Glomerular visceral epithelial cell (primary cell): ENCODE measurements around the gene SLC25A13.
"Not testable (repeated sequence)": the region's sequence is repeated elsewhere in the genome, so short reads cannot be mapped to it uniquely, and the experiment has no call there.

ENCODE experiments used
- DNase-seq: peaks from one replicate; pipeline ENCODE4 v3.0.0-alpha.2; 2016; ENCODE audit errors: extremely low spot score

Gene SLC25A13

DNA sequence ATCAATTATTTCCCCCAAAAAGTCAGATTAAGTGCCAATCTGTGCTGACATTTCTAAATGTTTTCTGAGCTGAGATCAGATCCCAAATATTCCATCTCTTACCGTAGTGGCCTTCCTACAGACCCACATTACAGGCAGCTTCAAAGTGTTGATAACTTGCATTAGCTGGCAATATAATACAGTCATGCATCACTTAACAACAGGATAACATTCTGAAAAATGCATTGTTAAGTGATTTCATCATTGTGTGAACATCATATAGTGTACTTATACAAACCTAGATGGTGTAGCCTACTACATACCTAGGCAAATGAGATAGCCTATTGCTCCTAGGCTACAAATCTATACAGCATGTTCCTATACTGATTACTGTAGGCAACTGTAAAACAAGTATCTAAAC is 22.4 kb downstream of the SLC25A13 start:
- peak; percentile 50 for DNase-seq

DNA sequence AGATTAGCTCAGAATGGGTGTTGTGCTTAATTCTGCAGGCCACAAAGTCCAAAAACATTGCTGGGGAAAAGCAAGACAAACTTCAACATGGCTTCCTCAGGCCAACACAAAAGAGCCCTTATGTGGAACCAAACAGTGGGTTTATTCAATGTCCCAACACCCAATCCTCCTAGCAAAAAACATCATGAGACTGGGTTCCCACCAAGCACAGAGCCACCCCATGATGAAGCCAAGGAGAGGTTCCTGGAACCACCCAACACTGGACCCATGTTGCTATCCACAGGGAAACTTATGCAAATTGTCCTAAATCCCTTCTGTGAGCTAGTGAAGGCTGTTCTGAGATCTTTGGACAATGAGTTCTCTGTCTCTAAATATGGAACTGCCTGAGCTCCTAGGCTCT is 24.0 kb downstream of the SLC25A13 start:
- no peak for DNase-seq

DNA sequence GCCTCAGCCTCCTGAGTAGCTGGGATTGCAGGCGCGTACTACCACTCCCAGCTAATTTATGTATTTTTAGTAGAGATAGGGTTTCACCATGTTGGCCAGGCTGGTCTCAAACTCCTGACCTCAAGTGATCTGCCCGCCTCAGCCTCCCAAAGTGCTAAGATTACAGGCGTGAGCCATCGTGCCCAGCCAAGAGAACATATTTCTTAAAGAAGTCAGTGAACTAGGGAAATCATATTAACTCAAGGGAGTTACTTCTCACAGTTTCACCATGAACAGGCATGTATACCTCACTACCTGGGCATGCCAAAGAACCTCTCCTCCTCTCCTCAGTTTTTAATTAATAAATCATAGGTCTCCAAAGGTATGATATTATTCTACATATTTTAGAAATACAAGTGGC is 24.5 kb downstream of the SLC25A13 start:
- not testable (repeated sequence) for DNase-seq

DNA sequence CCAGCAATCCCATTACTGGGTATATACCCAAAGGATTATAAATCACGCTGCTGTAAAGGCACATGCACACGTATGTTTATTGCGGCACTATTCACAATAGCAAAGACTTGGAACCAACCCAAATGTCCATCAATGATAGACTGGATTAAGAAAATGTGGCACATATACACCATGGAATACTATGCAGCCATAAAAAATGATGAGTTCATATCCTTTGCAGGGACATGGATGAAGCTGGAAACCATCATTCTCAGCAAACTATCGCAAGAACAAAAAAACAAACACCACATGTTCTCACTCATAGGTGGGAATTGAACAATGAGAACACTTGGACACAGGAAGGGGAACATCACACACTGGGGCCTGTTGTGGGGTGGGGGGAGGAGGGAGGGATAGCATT is 28.0 kb downstream of the SLC25A13 start:
- not testable (repeated sequence) for DNase-seq

DNA sequence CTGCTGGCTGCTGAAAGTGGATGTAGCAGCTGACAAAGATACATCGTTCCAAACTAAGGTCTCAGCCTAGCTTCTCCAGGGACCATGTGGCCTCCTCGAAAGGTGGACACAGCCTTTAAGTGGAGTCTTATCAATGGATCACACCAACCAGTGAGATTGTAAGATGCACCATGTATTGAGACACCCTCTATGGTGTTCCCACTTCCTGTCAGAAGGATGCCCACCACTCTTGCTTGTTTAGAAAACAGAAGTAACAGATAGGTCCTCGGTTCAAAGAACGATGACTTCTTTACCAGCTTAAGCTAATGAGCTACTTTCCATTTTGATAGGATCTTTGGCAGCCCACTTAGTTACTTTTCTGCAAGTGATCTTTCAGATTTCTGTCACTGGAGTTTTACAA is 34.3 kb downstream of the SLC25A13 start:
- DNase-seq, result no peak

DNA sequence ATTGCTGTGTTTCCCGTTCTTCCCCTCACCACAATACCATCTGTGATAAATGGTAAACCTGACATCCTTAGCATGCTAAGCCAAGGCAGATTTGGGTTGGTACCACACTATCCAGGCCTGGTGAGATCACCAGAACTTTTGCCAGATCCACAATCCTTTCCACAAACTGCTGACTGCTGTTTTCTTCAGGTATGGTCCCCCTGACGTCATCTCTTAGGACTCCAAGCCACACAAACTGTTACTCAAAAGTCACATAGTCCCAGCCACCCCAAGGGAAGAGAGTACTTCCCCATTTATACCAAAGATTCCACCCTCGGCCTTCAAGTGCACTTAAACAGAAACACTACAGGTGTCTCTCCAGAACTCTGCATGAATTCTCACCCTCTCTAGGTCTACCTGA is 34.8 kb downstream of the SLC25A13 start:
- no peak for DNase-seq

DNA sequence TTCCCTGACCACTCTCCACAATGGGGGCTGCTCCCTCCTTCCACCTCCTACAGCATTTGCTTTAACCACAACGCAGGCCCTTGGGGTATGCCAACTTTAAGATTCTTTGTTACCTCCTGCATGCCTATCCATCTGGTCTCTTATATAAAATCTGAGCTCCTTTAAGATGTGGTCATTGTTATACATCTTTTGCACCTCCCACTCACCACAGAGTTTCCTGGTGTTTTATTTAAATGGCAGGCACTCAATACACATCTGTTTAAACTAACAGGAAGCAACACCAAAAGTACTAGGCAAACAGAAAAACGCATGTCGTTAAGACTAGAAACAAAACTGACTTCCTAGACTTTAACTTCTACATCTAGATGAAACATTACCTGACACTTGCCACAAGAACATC is 36.3 kb downstream of the SLC25A13 start:
- DNase-seq, result no peak

DNA sequence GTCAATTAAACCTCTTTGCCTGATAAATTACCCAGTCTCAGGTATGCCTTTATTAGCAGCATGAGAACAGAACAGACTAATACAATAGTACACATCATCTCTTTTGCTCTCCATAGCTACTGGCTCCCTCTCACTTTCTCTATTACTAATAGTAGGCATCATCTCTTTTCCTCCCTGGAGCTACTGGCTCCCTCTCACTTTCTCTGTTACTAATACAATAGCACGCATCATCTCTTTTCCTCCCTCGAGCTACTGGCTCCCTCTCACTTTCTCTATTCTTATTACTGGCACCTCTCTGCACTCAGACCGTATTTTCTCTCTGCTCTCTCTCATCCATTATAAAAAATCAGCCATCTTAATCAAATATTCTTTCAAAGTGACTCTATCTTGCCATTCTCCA is 37.1 kb downstream of the SLC25A13 start:
- no peak for DNase-seq

DNA sequence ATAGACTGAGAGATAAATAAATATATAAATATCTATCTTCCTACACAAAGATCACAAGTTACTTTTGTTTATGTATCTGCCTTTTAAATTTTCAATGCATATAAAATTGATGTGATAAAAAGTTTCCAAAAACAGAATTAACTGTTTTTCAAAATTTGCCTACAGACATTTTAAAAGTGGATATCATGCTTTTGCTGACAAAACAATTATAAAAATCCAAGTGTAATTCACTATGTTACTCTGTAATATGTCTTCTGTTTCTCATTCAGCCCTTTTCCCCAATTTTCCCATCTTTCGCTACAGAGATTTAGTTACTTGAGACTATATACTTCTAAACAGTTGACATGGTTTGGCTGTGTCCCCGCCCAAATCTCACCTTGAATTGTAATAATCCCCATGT is 37.7 kb downstream of the SLC25A13 start:
- DNase-seq, result no peak

DNA sequence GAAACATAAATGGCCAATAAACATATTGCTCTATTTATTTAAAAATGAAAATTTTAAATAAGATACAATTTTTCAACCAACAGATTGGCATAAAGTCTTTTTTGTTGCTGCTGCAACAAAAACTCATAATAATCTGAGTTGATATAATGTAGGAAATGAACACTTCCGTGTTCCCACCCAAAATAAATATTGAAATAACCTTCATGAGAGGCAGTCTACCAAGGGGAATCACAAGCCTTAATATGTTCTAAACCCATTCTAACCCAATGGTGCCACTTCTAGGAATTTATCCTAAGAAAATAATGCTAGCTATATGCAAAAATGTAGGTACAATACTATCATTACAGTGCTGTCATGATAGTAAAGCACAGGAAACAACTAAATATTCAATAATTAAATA is 39.1 kb downstream of the SLC25A13 start:
- DNase-seq, result no peak

DNA sequence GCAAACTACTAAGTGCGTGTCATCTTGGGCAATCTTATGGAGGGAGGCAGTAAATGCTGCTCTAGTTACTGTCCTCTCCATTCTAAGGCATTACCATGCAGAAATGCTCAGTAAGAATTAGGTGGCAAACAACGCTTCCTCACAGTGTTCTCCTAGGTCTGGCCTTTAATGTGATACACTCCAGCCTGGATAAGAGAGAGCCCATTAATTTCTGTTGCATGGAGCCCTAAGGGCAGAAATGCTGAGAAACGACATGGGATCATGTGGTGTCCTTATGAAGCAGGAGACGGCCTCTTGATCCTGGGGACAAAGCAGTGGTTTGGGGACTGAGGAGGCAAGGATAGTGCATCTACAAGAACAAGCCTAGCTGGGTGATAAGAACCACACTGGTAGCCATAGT is 44.0 kb downstream of the SLC25A13 start:
- no peak for DNase-seq

DNA sequence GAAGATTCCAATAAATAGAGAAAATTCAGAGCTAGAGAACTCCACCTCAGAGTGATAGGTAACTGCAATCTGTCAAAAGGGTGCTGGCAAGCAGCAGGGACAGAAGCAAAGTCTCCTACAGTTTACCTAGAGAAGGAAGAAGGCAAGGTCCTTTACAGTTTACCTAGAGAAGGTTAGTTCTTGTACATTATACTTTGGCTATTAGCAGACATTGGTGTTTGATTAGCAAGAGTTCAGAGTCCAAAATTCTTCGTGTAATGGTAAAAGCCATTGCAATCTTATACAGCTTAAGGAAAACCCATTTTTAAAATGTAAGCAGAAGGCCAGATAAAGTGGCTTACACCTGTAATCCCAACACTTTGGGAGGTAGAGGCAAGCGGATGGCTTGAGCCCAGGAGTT is 45.9 kb downstream of the SLC25A13 start:
- no peak for DNase-seq

DNA sequence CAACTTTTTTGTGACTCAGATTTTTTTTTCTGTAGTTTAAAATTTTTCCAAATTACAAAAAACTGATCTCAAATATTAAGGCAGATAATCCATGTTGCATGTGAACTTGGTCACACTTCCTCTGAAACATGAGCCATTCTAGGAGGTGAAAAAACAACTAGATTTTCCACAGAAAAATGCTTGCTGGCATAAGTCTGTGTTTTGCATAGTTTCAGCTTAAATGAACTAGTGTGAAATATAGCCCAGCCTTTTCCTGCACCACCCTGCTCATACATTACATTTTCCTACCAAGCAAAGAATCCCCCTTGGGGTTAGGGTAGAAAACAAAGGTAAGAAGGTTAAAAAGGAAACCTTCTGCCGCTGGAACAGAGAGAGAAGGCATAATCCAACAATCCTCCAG is 48.2 kb downstream of the SLC25A13 start:
- DNase-seq, result no peak

DNA sequence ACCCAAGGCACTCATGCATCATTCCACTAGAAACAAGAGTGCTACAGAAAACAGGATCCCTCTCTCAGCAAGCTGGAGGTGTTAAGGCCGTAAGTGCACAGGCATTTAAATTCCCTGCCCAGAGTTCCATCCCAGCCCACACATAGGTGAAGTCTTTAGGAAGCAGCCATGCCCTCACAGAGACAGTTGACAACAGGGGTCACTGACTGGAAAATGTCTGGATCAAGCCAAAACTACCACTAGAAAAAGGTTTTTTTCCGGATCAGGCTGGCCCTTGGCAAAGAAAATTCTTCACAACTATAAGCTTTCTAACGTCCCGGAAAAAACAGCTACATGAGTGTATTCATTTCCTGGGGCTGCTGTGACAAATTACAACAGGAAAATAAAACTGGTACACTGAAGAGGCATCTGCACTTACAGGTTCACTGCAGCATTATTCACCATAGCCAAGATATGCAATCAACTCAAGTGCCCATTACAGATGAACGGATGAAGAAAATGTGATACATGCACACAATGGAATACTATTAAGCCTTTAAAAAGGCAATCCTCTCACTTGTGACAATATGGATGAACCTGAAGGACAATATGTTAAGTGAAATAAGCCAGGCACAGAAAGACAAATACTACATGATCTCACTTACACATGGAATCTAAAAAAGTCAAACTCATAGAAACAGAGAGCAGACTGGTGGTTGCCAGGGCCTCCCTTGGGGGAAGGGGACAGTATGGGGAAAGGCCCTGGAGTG is 52.5 kb downstream of the SLC25A13 start:
- no peak for DNase-seq

DNA sequence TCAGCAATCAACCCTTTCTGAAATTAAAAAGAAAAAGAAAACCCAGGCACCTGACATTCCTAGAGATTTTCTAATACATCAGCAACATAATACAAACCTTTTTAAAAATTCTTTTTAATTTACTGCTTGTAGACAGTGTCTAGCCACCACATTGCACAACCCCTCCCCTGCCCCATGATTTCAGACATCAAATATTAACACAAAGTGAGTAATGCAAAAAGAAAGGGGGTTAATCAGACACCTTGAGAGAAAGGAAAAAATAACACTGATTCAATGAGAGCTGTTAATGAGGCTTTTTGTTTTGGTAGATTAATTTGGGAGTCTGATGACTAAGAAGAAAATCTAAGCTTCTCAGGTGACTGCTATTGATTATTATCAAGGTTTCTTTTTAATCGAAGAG is 55.3 kb downstream of the SLC25A13 start:
- peak; percentile 13 for DNase-seq

DNA sequence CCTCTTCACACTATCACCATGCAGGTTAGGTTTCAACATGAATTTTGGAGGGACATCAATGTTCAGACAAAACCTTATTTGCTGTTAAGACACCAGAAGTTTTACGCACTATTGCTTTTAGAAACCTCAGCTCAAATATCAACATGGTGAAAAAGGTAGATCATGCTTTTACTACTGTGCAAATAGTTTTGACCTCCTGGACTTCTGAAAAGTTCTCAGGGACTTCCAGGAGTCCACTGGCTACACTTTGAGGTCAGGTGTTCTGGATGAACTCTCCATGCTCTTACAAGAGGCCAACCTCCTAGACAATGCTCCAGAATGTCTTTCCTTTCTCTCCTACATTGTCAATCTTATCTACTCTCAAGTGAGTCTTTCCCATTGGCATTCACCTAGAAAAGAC is 55.9 kb downstream of the SLC25A13 start:
- no peak for DNase-seq

DNA sequence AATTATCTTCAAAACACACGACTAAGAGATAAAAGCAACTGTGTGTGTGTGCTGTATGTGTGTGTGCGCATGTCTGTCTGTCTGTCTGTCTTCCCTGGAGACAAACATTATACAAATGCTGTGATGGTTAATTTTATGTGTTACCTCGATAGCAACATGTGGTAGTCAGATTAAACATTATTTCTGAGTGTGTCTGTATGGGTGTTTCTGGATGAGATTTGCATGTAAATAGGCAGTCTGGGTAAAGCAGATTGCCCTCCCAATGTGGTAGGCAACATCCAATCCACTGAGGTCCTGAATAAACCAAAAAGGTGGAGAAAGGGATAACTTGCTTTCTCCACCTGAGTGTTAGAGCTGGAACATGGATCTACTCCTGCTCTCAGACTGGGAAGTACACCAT is 67.9 kb downstream of the SLC25A13 start:
- no peak for DNase-seq

DNA sequence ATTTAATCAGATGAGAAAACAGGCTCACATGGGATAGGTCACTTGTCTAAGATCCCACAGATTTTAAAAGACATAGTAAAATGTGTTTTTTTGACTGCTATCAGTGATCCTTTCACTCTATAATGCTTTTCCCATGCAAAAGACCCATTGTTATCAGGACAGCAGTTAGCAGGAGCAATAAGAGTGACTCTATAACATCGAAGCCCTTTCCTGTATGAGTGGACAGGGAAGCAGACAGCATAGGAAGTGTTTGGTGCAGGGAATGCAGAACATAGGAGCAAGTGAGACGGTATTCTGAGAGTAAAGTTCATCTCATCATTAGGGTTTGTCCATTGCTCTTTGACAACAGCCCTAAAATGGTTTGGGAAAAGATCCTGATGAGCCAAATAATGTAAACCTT is 68.5 kb downstream of the SLC25A13 start:
- no peak for DNase-seq

DNA sequence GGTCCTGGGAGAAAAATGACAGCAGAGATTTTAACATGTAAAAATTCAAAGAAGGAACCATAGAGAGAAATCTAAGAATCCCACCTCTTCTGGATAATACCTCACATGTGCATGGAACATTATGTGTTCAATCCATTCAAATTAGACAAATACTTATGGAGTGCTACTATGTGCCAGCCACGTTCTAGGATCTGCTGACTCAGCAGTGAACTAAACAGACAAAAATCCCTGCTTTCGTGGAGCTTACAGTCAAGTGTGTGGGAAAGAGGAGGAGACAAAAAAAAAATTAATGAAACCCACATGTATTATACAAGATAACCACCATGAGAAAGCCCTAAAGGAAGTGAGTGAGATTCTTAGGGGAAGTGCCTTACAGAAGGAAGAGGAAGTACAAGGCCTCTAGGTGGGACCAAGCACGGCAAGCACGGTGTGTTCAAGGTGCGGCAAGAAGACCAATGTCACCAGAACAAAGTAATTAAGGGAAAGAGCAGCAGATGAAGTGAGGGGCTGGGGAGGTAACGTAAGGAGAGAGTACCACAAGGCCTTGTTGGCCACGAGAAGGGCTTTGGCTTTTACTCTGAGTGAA is 71.0 kb downstream of the SLC25A13 start:
- DNase-seq, result no peak

DNA sequence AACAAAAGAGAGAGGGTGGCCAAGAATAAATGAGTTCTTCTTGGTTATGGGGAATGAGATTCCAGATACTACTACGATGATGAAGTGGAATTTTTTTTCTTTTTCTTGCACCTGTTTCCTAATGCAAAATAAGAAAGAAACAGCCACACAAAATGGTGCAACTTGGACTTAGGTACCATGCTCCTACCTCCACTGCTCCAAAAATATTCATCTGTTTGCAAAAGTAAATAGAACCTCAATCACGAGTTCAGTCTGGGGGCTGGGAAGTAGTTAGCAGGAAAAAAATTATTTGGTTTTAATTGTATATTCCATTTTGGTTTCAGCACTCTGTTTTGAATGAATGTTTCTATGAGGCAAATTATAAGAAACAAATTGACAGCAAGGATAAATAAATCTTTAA is 73.5 kb downstream of the SLC25A13 start:
- DNase-seq, result no peak

DNA sequence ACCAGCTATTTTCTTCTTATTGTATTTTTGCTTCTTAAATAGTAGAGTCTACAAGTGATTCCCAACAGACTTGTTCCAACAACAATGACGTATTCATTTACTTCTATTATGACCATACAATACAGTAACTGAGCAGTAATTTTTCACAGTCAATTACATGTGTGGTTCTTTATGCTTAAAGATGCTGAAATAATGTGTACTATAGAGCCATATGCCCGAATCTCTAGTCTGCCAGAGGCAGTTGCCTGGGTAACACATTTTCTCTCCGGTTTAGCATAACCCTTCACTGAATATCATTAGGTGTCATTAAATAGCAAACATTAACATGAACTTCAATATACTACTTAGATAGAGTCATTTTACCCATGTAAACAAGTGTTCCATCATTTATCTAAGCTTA is 75.0 kb downstream of the SLC25A13 start:
- no peak for DNase-seq

DNA sequence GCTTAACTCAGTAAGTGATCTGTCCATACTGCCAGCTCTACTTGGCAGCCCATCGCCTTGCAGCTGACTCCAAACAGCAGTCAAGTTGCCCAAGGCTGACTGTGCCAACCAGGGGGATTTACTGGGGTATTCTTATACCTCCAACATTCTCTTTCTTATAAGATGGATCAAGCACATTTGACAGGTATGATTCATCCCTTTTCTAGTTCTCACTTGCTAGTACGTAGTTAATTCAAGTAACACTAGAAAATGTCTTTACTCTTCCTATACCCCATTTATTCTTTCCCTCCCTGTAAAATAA is 77.0 kb downstream of the SLC25A13 start:
- no peak for DNase-seq

DNA sequence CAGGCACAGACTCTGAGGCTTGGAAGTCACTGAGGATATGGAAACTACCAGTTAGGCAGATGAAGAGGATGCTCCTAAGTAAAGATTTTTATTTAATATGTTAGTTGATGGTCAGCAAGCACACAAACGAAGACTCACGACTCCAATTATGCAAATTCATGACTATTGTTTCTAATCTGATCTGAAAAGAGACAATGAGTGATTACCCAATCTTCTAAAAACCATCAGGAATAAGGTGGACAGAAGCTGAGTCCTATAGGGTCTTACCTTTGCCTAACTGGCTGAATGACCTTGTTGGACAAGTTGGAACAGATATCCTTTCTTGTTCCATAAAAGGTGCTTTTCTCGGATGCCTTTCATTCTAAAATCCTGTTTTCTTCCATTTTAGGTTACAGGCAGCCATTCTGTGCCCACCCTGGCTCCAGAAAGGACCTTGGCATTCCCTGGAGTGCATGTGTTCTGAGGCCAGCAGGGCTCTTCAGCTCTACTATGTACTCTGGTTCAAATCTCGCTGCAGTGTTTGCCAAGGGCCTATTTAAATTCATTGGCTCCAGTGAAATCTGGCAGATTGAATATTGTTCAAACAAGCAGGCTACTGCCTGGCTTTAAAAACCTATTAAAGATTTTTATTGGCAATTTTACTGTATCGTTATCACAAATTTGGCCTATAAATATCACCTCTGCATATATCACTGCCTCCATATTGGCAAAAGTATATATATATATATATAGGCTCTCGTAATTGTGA is 77.5 kb downstream of the SLC25A13 start:
- DNase-seq, result no peak
